ENCODE measurements around the gene SUPT20H.

SUPT20H gene

DNA sequence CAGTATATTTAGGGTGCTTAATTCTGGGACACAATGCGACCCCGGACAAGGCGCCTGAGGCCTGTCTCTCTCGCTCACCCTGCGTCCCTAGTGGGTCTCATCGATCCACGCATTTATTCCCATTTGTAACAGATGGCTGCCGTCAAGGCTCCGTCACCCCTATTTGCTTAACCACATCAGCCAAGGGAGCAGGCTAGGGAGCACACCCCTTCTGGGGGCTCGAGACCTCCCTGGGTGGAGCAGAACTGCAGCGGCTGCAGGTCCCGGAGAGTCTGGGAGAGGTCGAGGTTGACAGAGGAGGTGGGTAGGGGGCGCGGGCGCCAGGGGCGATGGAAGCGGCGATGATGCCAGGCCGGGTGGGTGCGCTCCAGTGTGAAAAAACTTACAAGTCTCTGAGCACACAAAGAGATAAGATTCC is 60.9 kb downstream of the SUPT20H start:
- no peak for DNase-seq

DNA sequence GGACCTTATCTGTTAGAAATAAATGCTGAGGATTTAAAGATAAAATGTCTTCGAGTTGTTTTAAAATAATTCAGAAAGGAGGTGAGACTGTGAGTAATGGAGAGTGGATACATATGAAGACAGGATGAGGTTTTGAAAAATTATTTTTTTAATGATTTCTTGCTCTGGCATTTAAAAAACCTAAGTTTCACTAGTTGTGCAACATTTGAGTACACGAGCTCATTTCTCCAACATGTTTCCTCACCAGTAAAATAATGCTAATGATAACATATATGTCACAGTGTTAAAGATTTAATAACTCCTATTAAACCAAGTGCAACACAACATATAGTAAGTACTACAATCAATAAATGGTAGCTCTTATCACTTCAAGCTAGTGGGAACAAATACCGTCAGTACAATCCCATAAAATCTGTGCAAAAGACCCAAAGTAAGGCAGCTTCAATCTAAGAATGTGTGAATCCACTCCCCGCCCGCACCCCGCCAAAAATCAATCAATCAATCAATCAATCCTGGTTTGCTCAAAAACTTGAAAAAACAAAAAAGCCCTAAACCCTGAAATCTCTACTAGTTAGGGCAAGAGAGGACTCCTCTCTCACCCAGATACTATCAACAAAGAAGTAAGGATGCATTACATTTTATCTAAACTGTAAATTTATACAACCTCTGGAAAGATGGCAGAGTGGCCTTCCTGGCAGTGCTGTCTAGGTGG is 61.6 kb downstream of the SUPT20H start:
- DNase-seq = no peak

DNA sequence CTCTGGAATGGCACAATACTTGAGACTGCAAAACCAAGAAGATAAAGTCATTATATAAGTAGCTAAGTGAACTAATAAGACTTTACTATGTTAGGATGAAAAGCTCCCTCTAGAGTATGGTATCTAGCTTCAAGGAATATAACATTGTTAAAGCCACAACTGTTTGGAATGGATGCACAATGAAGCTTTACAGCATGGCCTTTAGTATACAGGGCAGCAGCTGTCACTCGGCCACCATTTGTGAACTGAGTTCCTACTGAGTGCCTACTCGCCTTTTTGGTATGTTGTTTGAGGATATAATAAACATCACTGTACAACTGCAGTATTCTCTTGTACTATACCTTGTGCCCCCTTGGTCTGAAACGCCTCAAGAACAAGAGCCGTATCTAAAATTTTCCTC is 67.1 kb downstream of the SUPT20H start:
- no peak for DNase-seq

DNA sequence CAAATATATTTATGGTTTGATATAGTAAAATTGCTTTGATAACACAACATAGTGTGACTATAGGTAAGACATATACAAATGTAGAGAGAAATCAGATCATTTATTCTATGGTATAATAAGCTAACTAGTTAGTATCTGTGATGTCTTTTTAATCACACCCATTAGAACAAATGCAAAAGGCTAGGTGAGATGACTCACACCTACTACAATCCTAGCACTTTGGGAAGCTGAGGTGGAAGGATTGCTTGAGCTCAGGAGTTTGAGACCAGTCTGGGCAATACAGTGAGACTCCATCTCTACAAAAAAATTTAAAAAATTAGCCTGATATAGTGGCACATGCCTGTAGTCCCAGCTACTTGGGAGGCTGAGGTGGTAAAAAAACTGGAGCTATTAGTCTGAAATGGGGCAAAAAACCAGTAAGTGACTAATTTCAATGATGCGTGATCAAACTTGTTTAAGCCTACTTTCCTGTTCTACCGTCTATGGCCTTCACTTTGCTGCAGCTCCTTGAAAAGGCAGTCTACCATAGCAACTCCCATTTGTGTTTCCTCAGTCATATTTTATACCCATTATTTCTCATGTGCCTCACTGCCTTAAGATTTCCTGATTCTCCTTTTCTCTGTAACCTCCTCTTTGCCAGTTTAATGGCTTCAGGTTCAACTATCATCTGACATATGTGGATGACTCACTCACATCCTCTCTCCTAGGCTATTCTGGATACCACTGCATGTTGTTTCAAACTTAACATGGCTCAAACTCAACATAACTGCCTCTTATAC is 72.8 kb downstream of the SUPT20H start:
- DNase-seq = no peak

DNA sequence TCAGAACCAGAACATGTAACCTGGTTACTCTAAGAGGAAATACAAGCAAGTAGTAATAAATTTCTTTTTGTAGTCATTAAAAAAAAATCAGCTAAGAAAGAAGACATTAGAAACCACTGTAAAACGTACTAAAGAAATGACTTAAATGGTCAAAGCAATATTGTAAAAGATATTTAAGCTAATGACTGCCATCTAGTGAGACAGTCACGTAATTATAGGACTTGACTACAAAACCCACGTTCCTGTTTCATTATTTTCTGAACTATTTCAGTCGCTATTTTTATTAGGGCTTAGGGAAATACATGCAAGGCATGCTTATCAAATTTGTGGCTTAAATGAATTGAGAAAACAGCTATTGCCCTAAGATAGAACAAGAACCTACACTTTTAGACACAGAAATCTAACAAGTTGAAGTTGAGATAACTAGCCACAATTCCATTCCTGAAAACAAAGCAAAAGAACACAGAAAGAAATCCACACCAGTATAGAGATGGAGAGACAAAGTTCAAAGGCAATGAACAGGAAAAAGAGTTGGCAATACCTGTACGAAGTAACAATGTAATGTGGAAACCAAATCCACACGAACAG is 78.2 kb downstream of the SUPT20H start:
- peak in 1 of 2 donors; percentile 24 for DNase-seq

DNA sequence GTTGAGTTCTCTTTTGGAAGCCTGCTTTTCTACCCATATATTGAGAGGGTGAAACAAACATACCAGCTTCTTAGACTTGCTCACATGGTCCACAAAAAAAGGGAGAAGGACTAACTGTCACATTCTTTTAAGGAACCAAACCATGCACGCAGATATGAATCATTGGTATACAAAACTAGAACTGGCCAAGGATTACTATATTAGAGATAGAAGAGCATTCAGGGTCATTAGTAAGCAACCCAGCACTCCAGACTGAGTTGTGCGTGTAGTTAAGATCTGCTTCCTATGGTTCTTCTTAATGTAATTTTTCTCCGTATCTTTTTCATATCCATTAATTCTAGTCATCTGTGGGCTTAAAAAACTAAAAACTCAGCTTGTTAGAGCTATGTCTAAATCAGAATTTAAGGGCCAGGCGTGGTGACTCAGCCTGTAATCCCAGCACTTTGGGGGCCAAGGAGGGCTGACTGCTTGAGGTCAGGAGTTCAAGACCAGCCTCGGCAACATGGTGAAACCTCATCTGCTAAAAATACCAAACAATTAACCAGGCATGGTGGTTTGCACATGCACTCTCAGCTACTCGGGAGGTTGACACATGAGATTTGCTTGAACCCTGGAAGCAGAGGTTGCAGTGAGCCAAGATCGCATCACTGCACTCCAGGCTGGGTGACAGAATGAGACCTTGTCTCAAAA is 80.0 kb downstream of the SUPT20H start:
- DNase-seq = no peak

DNA sequence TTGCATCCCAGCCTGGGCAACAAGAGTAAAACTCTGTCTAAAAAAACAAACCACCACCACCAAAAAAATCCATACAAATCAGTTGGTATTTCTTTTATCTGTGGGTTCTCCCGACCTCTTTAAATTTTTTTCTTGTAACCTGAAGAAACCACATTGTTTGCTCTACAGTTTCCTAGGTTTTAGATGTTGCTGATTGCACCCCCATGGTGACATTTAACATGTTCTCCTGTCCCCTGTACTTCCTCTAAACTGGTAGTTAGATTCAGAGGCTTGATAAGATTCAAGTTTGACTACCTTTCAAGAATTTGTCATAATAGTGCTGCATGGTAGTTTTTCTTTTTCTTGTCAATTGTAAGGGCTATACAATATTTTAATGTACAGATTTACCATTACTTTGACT is 84.3 kb downstream of the SUPT20H start:
- DNase-seq = no peak

DNA sequence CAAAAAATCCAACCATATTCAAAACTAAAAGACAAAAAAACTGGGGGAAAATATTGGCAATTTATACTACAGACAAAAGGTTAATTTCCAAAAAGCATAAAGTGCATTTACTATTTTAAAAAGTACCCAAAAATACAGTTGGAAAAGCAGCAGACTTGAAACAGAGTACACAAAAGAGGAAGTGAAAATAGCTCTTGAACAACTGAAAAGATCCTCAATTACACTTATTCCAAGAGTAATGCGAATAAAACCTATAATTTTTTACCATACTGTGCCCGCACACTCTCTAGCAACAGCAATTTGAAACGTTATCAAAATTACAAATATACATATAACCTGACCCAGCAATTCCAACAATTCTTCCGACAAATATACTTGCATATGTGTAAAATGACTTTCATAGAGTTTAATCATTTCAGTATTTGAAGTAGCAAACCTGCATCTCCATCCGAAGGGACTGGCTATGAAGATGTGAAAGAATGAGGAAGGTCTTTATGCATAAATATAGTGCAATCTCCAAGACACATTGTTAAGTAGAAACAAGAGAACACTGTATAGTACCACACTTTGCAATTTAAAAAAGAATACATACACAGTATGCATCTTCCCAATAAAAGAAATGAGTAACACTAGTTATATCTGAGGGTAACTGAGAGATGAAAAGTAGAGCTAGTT is 85.7 kb downstream of the SUPT20H start:
- no peak for DNase-seq

DNA sequence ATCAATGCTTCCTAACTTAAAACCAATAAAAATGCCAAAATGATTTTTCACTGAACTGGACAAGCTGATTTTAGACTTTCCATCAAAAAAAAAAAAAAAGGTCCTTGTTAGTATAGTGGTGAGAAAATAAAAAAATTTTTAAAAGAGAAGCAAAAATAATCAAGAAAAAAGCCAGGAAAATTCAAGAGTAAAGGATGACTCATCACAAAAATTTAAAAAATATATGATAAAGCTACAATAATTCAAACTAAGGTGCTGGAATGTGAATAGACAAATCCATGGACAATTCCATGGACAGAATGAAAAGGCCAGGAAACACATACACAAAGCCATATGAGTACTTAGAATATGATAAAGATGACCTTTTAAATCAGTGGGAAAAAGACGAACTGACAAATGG is 86.5 kb downstream of the SUPT20H start:
- no peak for DNase-seq

DNA sequence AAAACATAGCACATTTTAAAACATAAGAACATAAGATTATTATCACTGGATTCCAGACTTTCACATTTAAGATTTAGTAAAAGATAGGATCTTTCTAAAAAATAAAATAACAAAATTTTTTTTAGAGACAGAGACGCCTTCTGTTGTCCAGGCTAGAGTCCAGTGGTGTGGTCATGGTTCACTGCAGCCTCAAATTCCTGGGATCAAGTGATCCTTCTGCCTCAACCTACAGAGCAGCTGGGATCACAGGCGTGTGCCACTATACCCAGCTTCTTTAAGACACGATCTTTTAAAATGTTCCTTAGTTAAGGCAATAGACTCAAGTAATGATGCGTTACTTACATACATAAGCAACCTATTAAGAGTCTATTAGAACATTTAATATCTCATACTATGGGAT is 93.1 kb downstream of the SUPT20H start:
- no peak for DNase-seq

DNA sequence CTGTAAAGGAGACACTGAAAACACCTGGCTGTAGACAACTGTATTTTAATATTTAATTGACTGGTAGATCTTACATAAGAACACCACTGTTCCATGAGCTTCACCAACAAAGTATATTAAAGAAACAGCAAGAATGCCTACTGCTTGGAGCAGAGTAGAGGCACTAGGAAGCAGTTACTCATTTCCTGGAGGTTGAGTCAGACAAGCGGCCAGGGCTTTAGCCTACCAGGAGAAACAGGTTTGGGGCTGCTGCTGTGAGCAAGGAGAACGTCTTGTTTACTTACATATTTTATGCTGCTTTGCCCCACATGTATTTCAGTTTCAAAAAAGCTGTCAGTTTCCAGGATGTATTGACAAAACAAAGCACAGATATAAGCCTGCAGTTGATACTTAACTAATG is 93.7 kb downstream of the SUPT20H start:
- no peak for DNase-seq

DNA sequence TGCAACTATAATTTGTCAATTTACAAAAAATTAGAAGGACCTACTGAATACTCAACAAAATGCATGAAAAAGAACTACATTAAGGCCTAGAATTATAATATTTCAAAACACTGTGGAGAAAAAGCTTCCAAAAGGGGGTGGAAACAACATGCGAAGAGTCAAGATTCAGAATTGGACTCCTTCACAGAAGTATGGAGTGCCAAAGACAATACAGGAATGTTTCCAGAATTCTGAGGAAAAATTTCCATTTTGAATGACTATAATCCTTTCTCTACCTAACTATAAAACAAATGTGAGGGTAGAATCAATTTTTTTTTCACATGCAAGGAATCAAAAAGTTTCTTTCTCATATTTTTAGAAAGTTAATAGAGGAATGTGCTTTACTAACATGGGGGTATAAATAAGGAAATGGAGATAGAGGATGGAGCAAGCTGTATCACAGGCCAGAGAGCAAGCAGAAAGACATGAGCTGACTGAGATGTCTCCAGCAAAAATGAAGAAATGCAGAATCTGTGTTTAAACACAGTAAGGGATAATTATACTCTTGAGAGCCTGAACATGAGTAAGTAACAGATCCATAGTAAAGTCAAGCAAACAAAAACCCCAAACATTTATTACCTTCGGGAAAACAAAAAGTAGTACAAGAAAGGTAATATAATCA is 99.9 kb downstream of the SUPT20H start:
- DNase-seq = no peak
